ENCODE measurements around the gene KIRREL2. TPM values are rescaled to one million over a fixed set of nuclear protein-coding genes. Genes with fewer than 3 reads are reported as not detected.

Gene KIRREL2
- total and polyA plus RNA-seq, 3 donors from 2014 or later: 0.56 to 0.87 (median 0.84) TPM

GRCh38 chr19:35896643-35897040 is 39.9 kb downstream of the KIRREL2 start:
- Histone ChIP-seq H3K9me3 (no peaks in the 10 kb centered on the region), H3K4me3 (no peak overlapping the region), H3K27ac (no peak overlapping the region), H3K4me1 (peaks cover 7% of the 10 kb centered on the region), H3K27me3 (no peaks in the 10 kb centered on the region), H3K36me3 (ENCODE audit: low read depth, missing control alignments) (no peaks in the 10 kb centered on the region)
- intact Hi-C loops (cut with DNase I; ENCODE audit: low total_unique reads): no loop called here
- TF ChIP-seq CTCF (IDR thresholded peaks at IDR 0.05) (no peak), POLR2A (IDR thresholded peaks at IDR 0.05) (no peak)
- no peak for DNase-seq
- 94 to 96% methylated on average over 8 to 13 of the region's 13 CpGs for WGBS, 2 donors

- intact Hi-C loops (cut with DNase I; ENCODE audit: low total_unique reads): no loop called here
- peak overlapping the region; percentile 53 to 83 for H3K27ac ChIP-seq
- WGBS, 2 donors: 77 to 83% methylated on average over 13 of the region's 13 CpGs
These were observed 41.2 kb downstream of the KIRREL2 start for GRCh38 chr19:35897706-35898451.

GRCh38 chr19:35898499-35898809 is 41.7 kb downstream of the KIRREL2 start:
- H3K9me3 ChIP-seq: no peaks in the 10 kb centered on the region
- H3K27me3 ChIP-seq: no peaks in the 10 kb centered on the region
- no peak for DNase-seq
- intact Hi-C loops (cut with DNase I; ENCODE audit: low total_unique reads): no loop called here
- H3K4me3 ChIP-seq: peak overlapping the region; percentile 63 to 75
- no peaks in the 10 kb centered on the region for H3K36me3 ChIP-seq (ENCODE audit: low read depth, missing control alignments)
- TF ChIP-seq CTCF (IDR thresholded peaks at IDR 0.05) (no peak), POLR2A (IDR thresholded peaks at IDR 0.05) (no peak)
- H3K27ac ChIP-seq: peak overlapping the region; percentile 53 to 83
- WGBS, 2 donors: 9 to 19% methylated on average over 6 to 17 of the region's 17 CpGs
- H3K4me1 ChIP-seq: peaks cover 7% of the 10 kb centered on the region

More at GRCh38 chr19:35897706-35898451, 41.2 kb downstream of the KIRREL2 start:
- Histone ChIP-seq H3K36me3 (ENCODE audit: low read depth, missing control alignments) (no peaks in the 10 kb centered on the region), H3K9me3 (no peaks in the 10 kb centered on the region), H3K4me3 (peak overlapping the region; percentile 63 to 75), H3K27me3 (no peaks in the 10 kb centered on the region), H3K4me1 (peaks cover 7% of the 10 kb centered on the region)
- no peak for DNase-seq
- no peak for TF ChIP-seq CTCF (IDR thresholded peaks at IDR 0.05)
- TF ChIP-seq POLR2A (IDR thresholded peaks at IDR 0.05): no peak

GRCh38 chr19:35899547-35900214 is 43.0 kb downstream of the KIRREL2 start:
- H3K27me3 ChIP-seq: no peaks in the 10 kb centered on the region
- H3K9me3 ChIP-seq: no peaks in the 10 kb centered on the region
- DNase-seq: peak; percentile 85
- TF ChIP-seq POLR2A (IDR thresholded peaks at IDR 0.05) (peak; percentile 36), CTCF (IDR thresholded peaks at IDR 0.05) (no peak)
- intact Hi-C loops (cut with DNase I; ENCODE audit: low total_unique reads): no loop called here
- no peaks in the 10 kb centered on the region for H3K36me3 ChIP-seq (ENCODE audit: low read depth, missing control alignments)
- peak overlapping the region; percentile 64 to 83 for H3K27ac ChIP-seq
- peaks cover 7% of the 10 kb centered on the region for H3K4me1 ChIP-seq
- peak overlapping the region; percentile 63 to 75 for H3K4me3 ChIP-seq
- 0 to 1% methylated on average over 1 to 33 of the region's 43 CpGs for WGBS, 2 donors

All from testis (tissue), 3 donors.